Ramos (cell line): ENCODE results near the gene KRTAP5-9.
"Not testable (repeated sequence)": the region's sequence is repeated elsewhere in the genome, so short reads cannot be mapped to it uniquely, and the experiment has no call there.

Experiments
- in situ Hi-C: fragments of 300-500 bp; cut with MboI; formaldehyde crosslinking; loops from one replicate; pipeline ENCODE4 v1.14.3; 2022; ENCODE audit warnings: low sequenced_read_pairs; ENCODE audit not compliant: unreplicated experiment

Gene KRTAP5-9

DNA sequence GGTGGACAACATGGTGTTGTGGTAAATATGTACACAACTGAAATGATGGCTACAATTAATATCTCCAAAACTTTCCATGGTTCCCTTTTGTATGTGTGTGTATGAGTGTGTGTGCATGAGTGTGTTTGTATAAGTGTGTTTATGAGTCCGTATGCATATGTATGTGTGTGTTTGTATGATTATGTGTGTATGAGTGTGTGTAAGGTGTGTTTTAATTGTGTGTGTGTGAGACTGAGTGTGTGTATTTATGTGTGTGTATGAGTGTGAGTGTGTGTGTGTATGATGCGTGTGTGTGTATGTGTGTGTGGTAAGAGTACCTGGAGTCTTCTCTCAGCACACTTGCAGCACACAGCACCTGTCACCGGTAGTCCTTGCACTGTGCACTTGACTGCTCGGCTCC lies 7.8 kb downstream of the KRTAP5-9 start:
- in situ Hi-C loops: no loop called here

DNA sequence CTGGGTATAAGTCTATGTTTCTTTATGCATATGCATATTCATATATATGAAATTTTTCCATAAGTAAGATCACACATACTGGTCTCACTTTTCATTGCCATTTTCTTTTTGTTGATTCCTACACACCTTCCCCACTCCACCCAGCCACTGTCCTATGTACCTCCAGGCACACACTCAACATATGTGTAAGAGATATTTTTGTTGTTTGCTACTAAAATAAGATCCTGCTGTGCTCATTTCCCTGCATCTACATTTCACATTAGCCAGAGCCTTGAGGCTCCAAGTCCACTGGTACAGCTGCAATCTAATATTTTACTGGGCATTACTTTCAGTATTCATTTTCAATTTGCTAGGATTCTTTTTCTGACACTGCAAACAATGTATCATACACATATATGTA lies 9.0 kb downstream of the KRTAP5-9 start:
- in situ Hi-C loops: no loop called here

DNA sequence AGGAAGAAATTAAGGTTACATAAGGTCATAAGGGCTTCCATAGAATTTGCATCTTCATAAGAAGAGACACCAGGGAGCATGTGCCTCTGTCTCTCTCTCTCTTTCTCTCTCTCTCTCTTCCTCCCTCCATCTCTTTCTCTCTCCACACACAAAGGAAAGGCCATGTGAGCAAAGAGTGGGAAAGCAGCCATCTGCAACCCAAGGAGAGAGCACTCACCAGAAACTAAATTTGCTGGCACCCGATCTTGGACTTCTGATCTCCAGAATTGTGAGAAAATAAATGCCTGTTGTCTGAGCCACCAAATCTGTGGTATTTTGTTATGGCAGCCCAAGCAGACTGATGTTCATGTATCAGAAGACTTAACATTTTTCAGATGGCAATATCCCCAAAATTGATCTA lies 10.8 kb downstream of the KRTAP5-9 start:
- in situ Hi-C loops: no loop called here

DNA sequence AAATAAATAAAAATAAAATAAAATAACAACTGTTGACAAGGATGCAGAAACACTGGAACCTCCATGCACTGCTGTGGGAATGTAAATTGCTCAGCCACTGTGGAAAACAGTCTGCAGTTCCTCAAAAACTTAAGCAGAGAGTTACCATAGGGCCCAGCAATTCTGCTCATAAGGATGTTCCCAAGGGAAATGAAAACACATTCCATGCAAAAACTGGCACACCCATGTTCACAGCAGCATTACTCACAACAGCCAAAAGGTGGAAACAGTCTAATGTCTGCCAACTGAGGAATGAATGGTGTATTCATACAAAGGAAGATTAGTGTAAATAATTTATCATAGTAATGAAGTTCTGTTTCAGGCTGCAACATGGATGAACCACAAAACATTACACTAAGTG lies 13.9 kb downstream of the KRTAP5-9 start:
- in situ Hi-C loops: no loop called here

DNA sequence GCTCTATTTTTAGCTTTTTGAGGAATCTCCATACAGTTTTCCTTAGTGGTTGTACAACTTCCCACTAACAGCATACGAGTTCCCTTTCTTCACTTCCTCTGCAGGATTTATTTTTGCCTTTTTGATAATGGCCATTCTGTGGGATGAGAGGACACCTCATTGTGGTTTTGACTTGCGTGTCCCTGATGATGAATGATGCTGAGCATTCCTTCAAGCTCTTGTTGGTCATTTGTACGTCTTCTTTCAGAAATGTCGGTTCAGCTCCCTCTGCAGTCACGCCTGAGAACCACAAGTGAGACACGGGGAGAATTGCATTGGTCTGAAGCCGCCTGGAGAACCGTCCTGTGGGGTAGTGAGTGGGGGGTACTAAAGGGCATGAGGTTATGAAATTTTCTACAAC lies 15.2 kb downstream of the KRTAP5-9 start:
- in situ Hi-C loops: no loop called here

DNA sequence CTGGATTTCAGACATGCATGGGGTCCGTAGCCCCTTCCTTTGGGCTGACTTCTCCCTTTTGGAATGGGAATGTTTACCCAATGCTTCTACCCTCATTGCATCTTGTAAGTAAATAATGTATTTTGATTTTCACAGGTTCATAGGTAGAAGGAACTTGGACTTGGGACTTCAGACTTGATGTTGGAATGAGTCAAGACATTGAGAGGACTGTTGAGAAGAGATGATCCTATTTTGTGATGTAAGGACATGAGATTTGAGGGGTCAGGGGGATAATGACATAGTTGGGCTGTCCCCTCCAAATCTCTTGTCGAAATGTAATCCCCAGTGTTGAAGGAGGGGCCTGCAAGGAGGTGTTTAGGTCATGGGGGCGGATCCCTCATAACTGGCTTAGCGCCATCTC lies 16.2 kb downstream of the KRTAP5-9 start:
- in situ Hi-C loops: no loop called here

DNA sequence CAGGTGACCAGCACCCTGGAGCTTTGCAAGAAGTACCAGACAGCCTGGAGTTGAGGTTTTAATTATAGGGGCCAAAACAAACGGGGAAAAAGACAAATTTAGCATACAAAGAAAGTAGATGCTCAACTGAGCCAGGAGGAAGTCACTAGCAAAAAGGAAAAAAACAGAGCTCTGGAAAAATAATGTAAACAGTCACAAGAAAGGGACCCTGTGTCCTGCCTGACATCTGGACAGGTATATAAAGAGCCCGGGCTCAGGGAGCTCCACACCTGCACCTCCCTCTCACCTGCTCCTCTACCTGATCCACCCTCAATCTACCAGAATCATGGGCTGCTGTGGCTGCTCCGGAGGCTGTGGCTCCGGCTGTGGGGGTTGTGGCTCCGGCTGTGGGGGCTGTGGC lies 17.0 kb downstream of the KRTAP5-9 start, which contains the start of gene KRTAP5-10:
KRTAP5-10 (plus strand) TSS at position 301 of the 400 bp plus-strand sequence; CDS start at position 326, 25 bp downstream.
- in situ Hi-C loops: no loop called here

DNA sequence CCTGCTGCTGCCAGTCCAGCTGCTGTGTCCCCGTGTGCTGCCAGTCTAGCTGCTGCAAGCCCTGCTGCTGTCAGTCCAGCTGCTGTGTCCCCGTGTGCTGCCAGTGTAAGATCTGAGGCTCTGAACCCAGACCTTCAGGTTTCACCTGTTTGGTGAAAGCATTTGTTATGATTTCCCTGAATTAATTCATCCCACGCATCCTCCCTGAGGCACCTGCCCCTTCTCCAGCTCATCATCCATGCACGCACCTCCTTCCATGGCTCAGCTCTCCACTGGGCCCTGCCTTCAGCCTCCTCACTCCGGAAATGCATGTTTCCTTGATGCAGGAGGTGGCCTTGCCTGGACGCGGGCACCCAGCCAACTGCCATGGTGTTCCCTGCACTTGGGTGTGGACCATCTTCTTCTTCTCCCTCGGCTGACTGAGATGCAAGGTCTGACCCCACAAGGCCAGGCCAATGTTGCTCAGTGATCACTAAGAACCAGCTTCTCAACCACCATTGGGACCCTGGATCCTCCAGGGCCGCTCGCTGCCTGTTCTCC lies 17.9 kb downstream of the KRTAP5-9 start:
- in situ Hi-C loops: no loop called here

DNA sequence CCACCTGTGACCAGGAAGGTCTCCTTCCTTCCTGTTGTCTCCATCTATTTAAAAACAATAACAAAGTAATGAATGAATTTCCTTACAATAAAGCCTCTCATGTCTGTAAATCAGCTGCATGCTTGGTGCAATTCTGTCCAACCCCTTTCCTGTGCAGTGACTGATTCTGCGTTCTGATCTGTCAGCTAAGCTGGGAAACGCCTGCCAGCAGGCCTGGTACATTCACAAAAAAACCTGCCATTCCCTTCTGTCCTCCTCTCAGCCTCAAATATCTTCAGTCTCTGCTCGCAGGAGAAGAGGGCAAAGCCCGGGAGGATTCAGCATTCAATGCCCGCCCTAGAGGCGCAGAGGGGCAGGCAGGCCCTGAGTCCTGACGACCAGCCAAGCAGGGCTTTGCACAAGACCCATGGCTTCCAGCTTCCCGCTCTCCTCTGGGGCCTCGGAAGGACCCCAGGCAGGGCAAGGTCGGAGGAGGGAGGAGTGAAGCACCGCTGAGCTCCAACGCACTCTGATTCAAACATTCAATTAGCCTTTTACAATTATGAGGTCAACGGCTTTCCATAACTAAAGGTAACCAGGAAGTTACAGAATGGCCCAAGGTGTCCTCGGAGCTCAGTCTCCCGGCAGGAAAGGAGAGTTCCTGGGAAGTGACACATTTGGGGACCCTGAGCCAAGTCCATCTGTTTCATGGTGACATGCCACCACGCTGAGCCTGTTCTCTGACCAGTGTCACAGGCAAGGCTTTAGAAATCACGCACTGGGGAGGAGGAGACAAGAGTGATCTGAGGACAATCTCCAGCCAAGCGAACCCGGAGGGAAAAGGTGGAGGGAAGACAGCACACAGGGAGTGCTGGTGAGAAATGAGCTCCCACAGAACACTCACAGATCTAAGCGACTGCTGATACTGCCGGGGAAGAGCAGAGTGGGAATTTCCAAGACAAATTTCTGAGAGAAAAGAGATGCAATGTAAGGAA lies 18.7 kb downstream of the KRTAP5-9 start:
- in situ Hi-C loops: not testable (repeated sequence)

DNA sequence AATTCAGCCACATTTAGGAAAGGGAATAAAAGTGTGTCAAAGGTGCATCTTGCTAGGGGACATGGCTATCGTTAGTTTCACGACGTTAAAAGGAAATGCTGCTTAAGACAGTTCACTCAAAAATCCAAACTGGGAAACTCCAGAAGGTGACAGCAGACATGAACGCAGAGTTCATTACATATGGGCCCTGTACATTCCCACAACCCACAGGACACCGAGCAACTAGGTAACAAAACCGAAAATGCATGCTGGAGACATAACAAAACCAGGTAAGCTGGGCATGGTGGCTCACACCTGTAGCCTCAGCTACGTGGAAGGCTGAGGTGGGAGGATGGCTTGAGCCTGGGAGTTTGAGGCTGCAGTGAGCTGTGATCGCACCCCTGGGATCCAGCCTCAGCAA lies 19.4 kb downstream of the KRTAP5-9 start:
- in situ Hi-C loops: not testable (repeated sequence)

DNA sequence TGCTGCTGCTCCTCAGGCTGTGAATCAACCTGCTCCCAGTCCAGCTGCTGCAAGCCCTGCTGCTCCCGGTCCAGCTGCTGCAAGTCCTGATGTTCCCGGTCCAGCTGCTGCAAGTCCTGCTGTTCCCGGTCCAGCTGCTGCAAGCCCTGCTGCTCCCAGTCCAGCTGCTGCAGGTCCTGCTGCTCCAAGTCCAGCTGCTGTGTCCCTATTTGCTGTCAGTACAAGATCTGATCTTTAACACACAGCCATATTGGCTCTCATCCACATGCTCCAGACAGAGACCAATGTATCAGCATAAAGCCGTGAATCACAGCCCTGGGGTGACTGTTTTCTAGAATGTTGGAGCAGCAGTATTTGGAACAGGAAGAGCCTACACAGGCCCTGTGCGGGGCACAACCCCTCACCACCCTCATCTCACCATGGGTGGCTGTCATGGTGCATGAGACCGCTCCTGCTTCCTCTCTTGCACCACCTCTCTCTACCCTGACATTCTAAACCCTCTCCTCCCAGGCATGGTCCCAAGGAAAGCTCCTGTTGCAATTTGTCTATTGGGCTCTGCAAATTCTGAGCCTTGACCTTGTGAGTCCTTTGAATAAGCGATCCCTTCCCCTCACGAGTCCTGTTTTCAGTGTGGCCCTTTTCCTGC lies 20.6 kb downstream of the KRTAP5-9 start:
- in situ Hi-C loops: no loop called here

DNA sequence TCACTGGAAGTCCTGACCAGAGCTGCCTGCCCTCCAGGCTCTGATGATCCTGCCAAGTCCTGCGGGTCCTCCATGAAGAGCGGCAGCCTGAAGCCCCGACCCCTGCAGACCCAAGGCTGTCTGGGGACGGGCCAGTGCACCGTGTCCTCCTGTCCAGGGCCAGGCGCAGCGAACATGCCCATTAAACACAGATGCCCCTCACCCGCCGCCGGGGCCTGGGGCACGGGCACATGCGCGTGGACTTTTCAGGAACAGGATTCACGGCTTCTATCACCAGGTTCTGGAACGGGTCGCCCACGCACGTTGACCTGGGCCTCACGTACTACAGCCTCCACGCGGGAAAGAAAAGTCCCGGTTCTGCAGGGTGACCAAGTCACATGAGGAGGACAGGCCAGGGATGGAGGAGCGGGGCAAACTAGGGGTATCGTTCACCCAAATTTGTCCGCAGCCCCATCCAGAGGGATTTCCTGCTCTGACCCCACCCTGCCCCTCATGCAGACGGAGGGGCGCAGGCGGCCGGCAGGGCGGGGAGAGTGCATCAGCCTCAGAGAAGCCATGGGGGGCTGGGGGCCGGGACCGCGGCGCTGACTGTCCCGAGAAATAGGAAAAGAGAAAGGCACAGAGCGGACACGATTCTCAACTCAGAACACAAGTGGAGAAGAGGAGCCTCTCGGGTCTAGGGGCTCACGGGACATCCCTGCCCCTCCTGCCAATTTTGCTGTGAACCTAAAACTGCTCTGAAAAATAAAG lies 23.1 kb downstream of the KRTAP5-9 start:
- in situ Hi-C loops: not testable (repeated sequence)

DNA sequence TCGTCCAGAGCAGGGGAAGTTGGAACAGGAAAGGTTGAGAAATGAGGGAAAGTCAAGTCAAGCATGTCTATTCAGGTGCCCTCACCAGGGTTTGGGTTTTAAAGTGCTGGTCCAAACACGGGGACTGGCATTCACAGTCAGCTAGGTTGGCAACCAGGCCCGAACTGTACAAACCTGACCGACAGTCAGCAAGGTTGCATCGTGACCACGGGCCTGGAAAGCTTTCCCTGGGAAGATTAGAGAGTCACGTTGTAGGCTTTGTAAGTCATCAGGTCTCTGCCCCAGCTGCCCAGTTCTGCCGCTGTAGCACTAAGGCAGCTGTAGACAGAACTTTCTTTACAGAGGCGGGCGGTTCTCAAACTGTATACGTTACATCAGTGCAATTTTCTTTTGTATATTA lies 24.6 kb downstream of the KRTAP5-9 start:
- in situ Hi-C loops: no loop called here

DNA sequence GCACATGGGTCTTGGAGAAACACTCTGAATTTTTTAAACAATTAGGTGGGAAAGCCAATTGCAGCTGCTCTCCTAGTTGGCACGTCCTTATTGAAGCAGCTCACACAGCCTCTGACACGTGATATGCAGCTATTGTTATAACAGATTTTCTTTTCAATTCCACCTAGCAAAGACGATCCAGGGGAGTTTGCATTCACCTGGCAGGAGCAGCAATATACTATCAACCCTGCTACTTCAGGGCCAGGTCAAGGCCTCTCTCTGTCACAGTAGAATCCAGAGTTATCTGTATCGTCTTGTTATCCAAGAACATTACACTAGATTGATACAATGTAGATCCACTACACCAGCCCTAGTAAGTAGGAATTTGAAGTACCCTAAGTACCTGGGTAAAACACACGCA lies 26.2 kb downstream of the KRTAP5-9 start:
- in situ Hi-C loops: no loop called here

DNA sequence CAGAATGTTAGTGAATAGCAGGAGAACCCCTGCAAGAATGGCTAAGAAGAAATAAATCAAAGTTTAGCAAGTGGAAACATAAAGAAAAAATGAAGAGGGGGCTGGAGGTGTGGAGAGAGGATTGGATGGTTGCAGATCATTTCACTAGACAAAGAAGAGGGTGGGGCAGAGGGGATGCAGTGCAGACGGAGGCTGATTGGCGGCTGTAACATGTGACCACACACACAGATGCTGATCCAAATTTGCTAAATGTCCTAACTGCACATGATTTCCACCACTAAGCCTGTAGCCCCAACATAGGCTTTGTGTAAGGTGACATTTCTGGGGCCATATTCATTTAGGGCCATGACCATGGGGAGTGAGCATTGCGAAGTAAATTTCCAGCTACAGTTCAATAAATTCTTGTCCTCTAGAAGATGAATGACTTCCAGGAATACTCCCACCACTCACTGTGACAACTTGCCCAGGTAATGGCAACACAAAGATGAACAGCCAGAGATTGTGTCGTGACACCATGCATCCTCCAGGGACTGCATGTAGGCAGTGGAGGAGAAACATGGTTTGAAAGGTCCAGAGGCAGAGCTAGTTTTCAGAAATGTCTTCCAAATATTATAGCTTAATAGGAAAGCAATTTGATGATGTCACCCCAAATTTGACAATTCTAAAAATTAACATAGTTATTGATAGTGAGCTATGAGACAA lies 27.7 kb downstream of the KRTAP5-9 start:
- in situ Hi-C loops: no loop called here

DNA sequence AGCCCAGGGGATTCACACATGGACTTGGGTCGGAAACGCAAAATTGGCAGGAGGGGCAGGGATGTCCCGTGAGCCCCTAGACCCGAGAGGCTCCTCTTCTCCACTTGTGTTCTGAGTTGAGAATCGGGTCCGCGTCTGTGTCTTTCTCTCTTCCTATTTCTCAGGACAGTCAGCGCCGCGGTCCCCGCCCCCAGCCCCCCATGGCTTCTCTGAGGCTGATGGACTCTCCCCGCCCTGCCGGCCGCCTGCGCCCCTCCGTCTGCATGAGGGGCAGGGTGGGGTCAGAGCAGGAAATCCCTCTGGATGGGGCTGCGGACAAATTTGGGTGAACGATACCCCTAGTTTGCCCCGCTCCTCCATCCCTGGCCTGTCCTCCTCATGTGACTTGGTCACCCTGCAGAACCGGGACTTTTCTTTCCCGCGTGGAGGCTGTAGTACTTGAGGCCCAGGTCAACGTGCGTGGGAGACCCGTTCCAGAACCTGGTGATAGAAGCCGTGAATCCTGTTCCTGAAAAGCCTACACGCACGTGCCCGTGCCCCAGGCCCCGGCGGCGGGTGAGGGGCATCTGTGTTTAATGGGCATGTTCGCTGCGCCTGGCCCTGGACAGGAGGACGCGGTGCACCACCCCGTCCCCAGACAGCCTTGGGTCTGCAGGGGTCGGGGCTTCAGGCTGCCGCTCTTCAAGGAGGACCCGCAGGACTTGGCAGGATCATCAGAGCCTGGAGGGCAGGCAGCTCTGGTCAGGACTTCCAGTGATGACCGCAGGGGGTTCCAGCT lies 28.7 kb downstream of the KRTAP5-9 start:
- in situ Hi-C loops: not testable (repeated sequence)

DNA sequence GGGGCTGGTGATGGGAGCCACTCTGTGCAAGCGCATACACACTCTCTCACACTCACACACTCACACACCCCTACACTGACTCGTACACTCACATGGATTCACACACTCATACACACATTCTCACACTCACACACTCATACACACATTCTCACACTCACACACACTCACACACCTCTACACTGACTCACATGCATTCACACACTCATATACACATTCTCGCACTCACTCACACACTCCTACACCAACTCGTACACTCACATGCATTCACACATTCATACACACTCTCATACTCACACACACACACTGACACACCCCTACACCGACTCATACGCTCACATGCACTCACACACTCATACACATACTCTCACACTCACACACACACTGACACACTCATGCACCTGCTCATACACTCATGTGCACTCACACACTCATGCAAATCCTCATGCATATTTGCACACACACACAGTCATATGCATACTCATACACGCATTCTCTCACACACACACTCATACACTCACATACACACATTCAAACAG lies 29.3 kb downstream of the KRTAP5-9 start:
- in situ Hi-C loops: no loop called here

DNA sequence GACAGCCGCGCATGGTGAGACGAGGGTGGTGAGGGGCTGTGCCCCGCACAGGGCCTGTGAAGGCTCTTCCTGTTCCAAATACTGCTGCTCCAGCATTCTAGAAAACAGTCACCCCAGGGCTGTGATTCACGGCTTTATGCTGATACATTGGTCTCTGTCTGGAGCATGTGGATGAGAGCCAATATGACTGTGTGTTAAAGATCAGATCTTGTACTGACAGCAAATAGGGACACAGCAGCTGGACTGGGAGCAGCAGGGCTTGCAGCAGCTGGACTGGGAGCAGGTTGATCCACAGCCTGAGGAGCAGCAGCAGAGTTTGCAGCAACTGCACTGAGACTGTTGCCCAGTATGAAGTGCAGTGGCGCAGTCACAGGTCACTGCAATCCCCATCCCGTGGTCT lies 31.3 kb downstream of the KRTAP5-9 start:
- in situ Hi-C loops: not testable (repeated sequence)
